ENCODE measurements around the gene SARS1. TPM values are rescaled to one million over a fixed set of nuclear protein-coding genes. Genes with fewer than 3 reads are reported as not detected.

Gene SARS1
- total RNA-seq, 1 donor from 2014 or later = 135 TPM

- DNase-seq (ENCODE audit: low spot score, unreplicated experiment) = no peak
- Mint-ChIP-seq H3K4me1 (ENCODE audit: low read depth) (peaks cover 28% of the 10 kb centered on the region), H3K27ac (no peak overlapping the region), H3K9me3 (ENCODE audit: low read depth) (no peaks in the 10 kb centered on the region), H3K36me3 (ENCODE audit: insufficient read depth) (peaks cover 11% of the 10 kb centered on the region), H3K27me3 (no peaks in the 10 kb centered on the region), H3K4me3 (ENCODE audit: low read depth) (no peak overlapping the region)
- TF ChIP-seq CTCF (IDR thresholded peaks at IDR 0.05; ENCODE audit: unreplicated experiment) = no peak
Observed at GRCh38 chr1:109256971-109257681, 43.4 kb downstream of the SARS1 start.

DNA sequence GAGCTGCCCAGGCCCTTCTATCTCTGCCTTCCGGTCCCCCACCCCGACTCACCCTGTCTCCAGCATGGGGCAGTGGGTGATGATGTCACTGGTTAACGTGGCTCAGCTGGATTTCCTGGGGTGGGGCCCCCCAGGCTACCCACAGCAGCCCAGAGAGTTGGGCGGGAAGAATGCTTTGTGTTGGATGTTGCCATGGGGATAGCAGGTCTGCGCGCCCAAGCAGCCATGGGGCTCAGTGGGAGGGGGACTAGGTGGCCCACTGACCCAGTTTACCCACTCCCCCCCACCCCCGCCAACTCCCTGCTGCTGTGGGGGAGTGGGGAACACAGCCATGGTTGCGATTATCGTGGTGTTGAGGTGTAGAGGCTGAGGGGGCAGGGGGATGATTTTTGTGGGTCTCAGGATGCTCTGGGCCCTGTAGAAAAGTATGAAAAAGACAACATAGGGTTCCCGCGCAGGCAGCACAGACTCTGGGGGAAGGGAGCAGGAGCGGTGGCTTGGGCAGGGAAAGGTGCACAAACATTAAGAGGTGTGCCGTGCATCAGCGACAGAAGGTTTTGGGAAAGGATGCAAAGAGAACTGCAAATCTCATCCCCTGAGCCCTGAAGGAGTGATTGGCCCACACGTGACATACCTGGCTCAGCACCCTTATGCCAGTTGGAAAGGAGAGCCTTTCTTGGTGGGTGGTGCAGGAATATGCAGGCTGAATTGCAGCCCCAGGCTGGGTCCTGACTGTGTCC, 44.1 kb downstream of the SARS1 start:
- DNase-seq (ENCODE audit: low spot score, unreplicated experiment) = no peak
- peaks cover 25% of the 10 kb centered on the region for H3K4me1 Mint-ChIP-seq (ENCODE audit: low read depth)

DNA sequence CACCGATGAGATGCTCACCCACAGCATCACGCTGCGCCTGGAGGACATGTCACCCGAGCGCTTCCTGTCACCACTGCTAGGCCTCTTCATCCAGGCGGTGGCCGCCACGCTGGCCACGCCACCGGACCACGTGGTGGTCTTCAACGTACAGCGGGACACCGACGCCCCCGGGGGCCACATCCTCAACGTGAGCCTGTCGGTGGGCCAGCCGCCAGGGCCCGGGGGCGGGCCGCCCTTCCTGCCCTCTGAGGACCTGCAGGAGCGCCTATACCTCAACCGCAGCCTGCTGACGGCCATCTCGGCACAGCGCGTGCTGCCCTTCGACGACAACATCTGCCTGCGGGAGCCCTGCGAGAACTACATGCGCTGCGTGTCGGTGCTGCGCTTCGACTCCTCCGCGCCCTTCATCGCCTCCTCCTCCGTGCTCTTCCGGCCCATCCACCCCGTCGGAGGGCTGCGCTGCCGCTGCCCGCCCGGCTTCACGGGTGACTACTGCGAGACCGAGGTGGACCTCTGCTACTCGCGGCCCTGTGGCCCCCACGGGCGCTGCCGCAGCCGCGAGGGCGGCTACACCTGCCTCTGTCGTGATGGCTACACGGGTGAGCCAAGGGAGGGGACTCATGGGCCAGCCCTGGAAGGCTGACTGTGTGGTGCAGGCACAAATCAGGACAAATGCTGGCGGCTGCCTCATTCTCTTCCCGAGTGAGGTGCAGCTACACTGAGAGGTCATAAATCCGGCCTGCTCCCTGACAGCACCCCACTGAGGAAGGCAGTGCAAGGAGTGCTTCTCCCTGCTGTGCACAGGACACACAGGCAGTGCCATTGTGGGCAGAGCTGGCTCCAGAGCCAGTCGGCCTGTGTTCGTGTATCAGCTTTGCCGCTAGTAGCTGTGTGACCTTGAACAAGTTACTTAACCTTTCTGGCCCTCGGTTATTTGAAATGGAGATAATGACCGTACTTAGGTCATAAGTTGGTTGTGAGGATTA, 45.1 kb downstream of the SARS1 start:
- Mint-ChIP-seq H3K4me1 (ENCODE audit: low read depth) (peaks cover 19% of the 10 kb centered on the region), H3K9me3 (ENCODE audit: low read depth) (no peaks in the 10 kb centered on the region), H3K27me3 (no peaks in the 10 kb centered on the region), H3K27ac (no peak overlapping the region), H3K4me3 (ENCODE audit: low read depth) (no peak overlapping the region), H3K36me3 (ENCODE audit: insufficient read depth) (peaks cover 8% of the 10 kb centered on the region)
- no peak for DNase-seq (ENCODE audit: low spot score, unreplicated experiment)
- no peak for TF ChIP-seq CTCF (IDR thresholded peaks at IDR 0.05; ENCODE audit: unreplicated experiment)

More for the DNA sequence above, 44.1 kb downstream of the SARS1 start:
- no peak overlapping the region for H3K27ac Mint-ChIP-seq
- H3K4me3 Mint-ChIP-seq (ENCODE audit: low read depth) = no peak overlapping the region
- no peaks in the 10 kb centered on the region for H3K9me3 Mint-ChIP-seq (ENCODE audit: low read depth)
- TF ChIP-seq CTCF (IDR thresholded peaks at IDR 0.05; ENCODE audit: unreplicated experiment) = no peak
- H3K36me3 Mint-ChIP-seq (ENCODE audit: insufficient read depth) = peaks cover 5% of the 10 kb centered on the region
- no peaks in the 10 kb centered on the region for H3K27me3 Mint-ChIP-seq

DNA sequence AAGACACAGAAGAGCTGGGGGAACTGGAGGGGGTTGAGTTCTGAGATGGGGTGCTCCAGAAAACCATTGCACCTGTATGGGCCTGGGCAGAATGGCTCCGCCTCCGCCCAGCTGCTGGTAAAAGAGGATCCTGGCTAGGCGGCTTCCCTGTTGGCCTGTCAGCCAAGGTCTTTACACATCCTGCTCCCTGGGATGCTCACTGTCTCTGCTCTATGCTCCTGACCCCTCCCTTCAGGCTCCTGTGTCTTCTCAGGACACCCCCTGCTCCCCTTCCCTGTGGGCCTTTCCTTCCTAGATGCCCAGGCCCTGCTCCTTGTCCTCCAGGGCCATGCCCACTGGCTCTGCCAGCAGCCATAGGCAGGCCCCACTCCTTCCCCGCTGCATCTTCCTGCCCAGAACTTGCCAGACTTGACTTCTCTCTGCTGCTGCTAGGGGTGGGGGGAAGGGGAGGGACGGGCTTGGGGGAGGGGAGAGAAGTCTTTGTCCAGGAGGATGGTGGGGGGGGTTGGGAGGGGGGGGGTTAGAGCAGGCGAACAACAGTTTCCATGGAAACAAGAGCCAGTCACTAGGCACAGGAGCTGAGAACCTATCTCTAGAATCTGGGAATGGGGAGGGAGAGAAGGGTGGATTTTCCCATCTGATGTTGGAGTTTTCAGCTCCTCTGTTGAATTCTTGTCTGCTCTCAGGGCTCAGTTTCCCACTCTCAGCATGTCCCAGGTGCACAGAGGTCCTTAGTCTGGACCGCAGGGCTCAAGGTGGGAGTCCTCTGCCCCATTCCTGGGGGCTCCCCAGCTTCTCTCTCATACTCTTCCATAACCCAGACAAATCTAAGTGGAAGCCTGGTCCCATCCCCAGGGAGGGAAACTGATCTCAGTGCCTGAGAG, 46.2 kb downstream of the SARS1 start:
- Mint-ChIP-seq H3K27ac (peak overlapping the region; percentile 56), H3K27me3 (no peaks in the 10 kb centered on the region), H3K36me3 (ENCODE audit: insufficient read depth) (peaks cover 9% of the 10 kb centered on the region), H3K4me1 (ENCODE audit: low read depth) (peaks cover 13% of the 10 kb centered on the region), H3K4me3 (ENCODE audit: low read depth) (no peak overlapping the region), H3K9me3 (ENCODE audit: low read depth) (no peaks in the 10 kb centered on the region)
- TF ChIP-seq CTCF (IDR thresholded peaks at IDR 0.05; ENCODE audit: unreplicated experiment) = no peak
- DNase-seq (ENCODE audit: low spot score, unreplicated experiment) = no peak
